Endothelial cell of umbilical vein (primary cell): ENCODE results near the gene SYNE1. TPM values are rescaled to one million over a fixed set of nuclear protein-coding genes. Genes with fewer than 3 reads are reported as not detected.

ENCODE experiments used
- BruUV-seq: library from RNA; stranded (reverse); fragments of 400-500 nt; replicated peaks from 2 replicates; lab custom pipeline; 2021; lab: Mats Ljungman, UMichigan
- CTCF ChIA-PET: fragments of 300-600, 350-600 bp; sonication (Branson Sonifier 250); formaldehyde crosslinking; loops from one replicate; lab custom pipeline; 2021; ENCODE audit warnings: antibody characterized with exemption, inconsistent platforms; lab: Charles Lee
- POLR2A ChIA-PET: fragments of 300-600, 350-600 bp; sonication (Branson Sonifier 250); formaldehyde crosslinking; loops from one replicate; lab custom pipeline; 2021; ENCODE audit warnings: antibody characterized with exemption, inconsistent platforms; lab: Charles Lee
- DNase-seq: peaks from one replicate; pipeline ENCODE4 v3.0.0-alpha.2; 2011; ENCODE audit warnings: low read depth, low spot score
- FAIRE-seq: peaks from 2 replicates; lab custom pipeline; 2011; peaks lifted over from hg19 to GRCh38; lab: Jason Lieb, UNC
- H2AFZ ChIP-seq: 2 replicates; pipeline ENCODE4 v1.6.0; 2012; ENCODE audit warnings: low read depth, low read length, control low read depth, inconsistent platforms
- H3K27ac ChIP-seq: 2 replicates; pipeline ENCODE4 v1.5.1; 2011; ENCODE audit warnings: low read depth, mild to moderate bottlenecking, control low read depth, low read length, moderate library complexity; ENCODE audit not compliant: insufficient read depth
- H3K27me3 ChIP-seq, 2 experiments: 2 replicates each; pipeline versions ENCODE4 v1.6.0 to v1.6.1; 2011; ENCODE audit warnings: low read length in 2 of 2, mixed read lengths in 1 of 2; ENCODE audit not compliant: control insufficient read depth in 2 of 2, insufficient read depth in 2 of 2
- H3K36me3 ChIP-seq, 2 experiments: 2 replicates in 1 of 2; 3 replicates in 1 of 2; pipeline ENCODE4 v1.5.1; 2011; ENCODE audit warnings: low read length in 2 of 2, mild to moderate bottlenecking in 1 of 2, moderate library complexity in 1 of 2; ENCODE audit not compliant: control insufficient read depth in 2 of 2, insufficient read depth in 2 of 2; ENCODE audit errors: extremely low read depth in 1 of 2
- H3K4me1 ChIP-seq: 3 replicates; pipeline ENCODE4 v1.5.1; 2011; ENCODE audit warnings: mild to moderate bottlenecking, low read length; ENCODE audit not compliant: control insufficient read depth, insufficient read depth; ENCODE audit errors: extremely low read depth
- H3K4me2 ChIP-seq: 2 replicates; pipeline ENCODE4 v1.6.1; 2011; ENCODE audit warnings: low read length, control low read depth, mixed read lengths; ENCODE audit not compliant: insufficient read depth
- H3K4me3 ChIP-seq, 3 experiments: fragments of 200-600 bp in 1 of 3; sonication (generic), shearing (Covaris generic) in 1 of 3; replicated peaks in 1 of 3; 2 replicates each; pipeline ENCODE4 v1.5.1; 2011 to 2016; ENCODE audit warnings: control low read depth in 3 of 3, low read length in 3 of 3, mild to moderate bottlenecking in 2 of 3, inconsistent platforms in 1 of 3, low read depth in 1 of 3, moderate library complexity in 1 of 3; ENCODE audit not compliant: insufficient read depth in 1 of 3
- H3K79me2 ChIP-seq: 2 replicates; pipeline ENCODE4 v1.6.0; 2012; ENCODE audit warnings: low read length, inconsistent platforms; ENCODE audit not compliant: control insufficient read depth, insufficient read depth
- H3K9ac ChIP-seq: replicated peaks from 2 replicates; pipeline ENCODE3; 2011; ENCODE audit warnings: low read length, control low read depth; ENCODE audit not compliant: insufficient read depth; ENCODE audit errors: extremely low read depth
- H3K9me1 ChIP-seq: replicated peaks from 3 replicates; pipeline ENCODE4 v1.6.0; 2011; ENCODE audit warnings: mild to moderate bottlenecking, low read length; ENCODE audit not compliant: control insufficient read depth, insufficient read depth; ENCODE audit errors: extremely low read depth
- H3K9me3 ChIP-seq: replicated peaks from 2 replicates; pipeline ENCODE4 v1.5.1; 2012; ENCODE audit warnings: low read length, inconsistent platforms; ENCODE audit not compliant: control insufficient read depth, insufficient read depth
- H4K20me1 ChIP-seq: replicated peaks from 2 replicates; pipeline ENCODE3; 2011; ENCODE audit warnings: mild to moderate bottlenecking, low read length; ENCODE audit not compliant: control insufficient read depth, insufficient read depth; ENCODE audit errors: extremely low read depth
- EZH2 ChIP-seq: IDR thresholded peaks from 2 replicates; pipeline ENCODE4 v1.6.1; 2012; ENCODE audit warnings: borderline replicate concordance, low read depth, mild to moderate bottlenecking, moderate library complexity, low read length, inconsistent platforms; ENCODE audit not compliant: severe bottlenecking
- FOS ChIP-seq: IDR thresholded peaks from 2 replicates; pipeline ENCODE4 v1.6.1; 2011; ENCODE audit warnings: mild to moderate bottlenecking, low read length, moderate library complexity, borderline replicate concordance; ENCODE audit not compliant: insufficient read depth
- GATA2 ChIP-seq: IDR thresholded peaks from 2 replicates; pipeline ENCODE4 v1.7.0; 2011; ENCODE audit warnings: low read depth, mild to moderate bottlenecking, moderate library complexity, mixed read lengths, low read length; ENCODE audit not compliant: insufficient read length, insufficient read depth
- JUN ChIP-seq: IDR thresholded peaks from 2 replicates; pipeline ENCODE4 v1.6.1; 2011; ENCODE audit warnings: borderline replicate concordance, low read depth; ENCODE audit not compliant: insufficient read length, insufficient read depth
- MYC ChIP-seq: IDR thresholded peaks from one replicate; pipeline ENCODE4 v1.6.1; 2011; ENCODE audit warnings: mild to moderate bottlenecking, low read depth, low read length
- POLR2A ChIP-seq: IDR thresholded peaks from 2 replicates; pipeline ENCODE4 v1.6.1; 2012; ENCODE audit warnings: low read depth, mild to moderate bottlenecking, control low read depth, low read length
- POLR2AphosphoS5 ChIP-seq: IDR thresholded peaks from 2 replicates; pipeline ENCODE4 v1.6.1; 2012; ENCODE audit warnings: low read depth, mild to moderate bottlenecking, control low read depth, low read length, moderate library complexity; ENCODE audit not compliant: insufficient read depth
- dilution Hi-C: fragments of 300-500 bp; cut with MboI; formaldehyde crosslinking; loops from one replicate; pipeline ENCODE4 v1.15.0; 2019; ENCODE audit warnings: low sequenced_read_pairs; ENCODE audit not compliant: extremely low pct_ligation_motif_present
- intact Hi-C: fragments of 100-400 bp; cut with micrococcal nuclease; formaldehyde crosslinking; loops from one replicate; pipeline ENCODE4 v1.10.0; 2022
- polyA plus RNA-seq, 4 experiments: library from polyadenylated mRNA; depleted of rRNA in 3 of 4; stranded (reverse) in 3 of 4; unstranded in 1 of 4; fragments of >200 nt; gene quantifications; 2 replicates each; pipeline versions ENCODE4 v1.2.1 to v1.2.3, GENCODE V29; 2011 to 2012; ENCODE audit warnings: missing spikeins in 1 of 4
- total RNA-seq: library from RNA; stranded (reverse); gene quantifications from 2 replicates; pipeline ENCODE4 v1.2.3, GENCODE V29; 2021
- TF ChIP-seq, protein P1 (sequence below): IDR thresholded peaks from 2 replicates; pipeline ENCODE4 v1.6.1; 2011; ENCODE audit not compliant: insufficient read depth, insufficient read length
- TF ChIP-seq, protein P2 (sequence below), 2 donors: IDR thresholded peaks; 1 replicate in 1 of 2; 2 replicates in 1 of 2; pipeline ENCODE4 v1.5.1; 2011; ENCODE audit warnings: low read length in 2 of 2, mild to moderate bottlenecking in 2 of 2, moderate library complexity in 2 of 2, control low read depth in 1 of 2, inconsistent platforms in 1 of 2, low read depth in 1 of 2; ENCODE audit not compliant: insufficient read depth in 1 of 2; ENCODE audit errors: extremely low read depth in 1 of 2

The SYNE1 gene
- total and polyA plus RNA-seq, 2 donors (not counting 3 experiments of a cell fraction or from before 2014, with no cell fraction given) = 26.5 to 52.3 TPM

GRCh38 chr6:152265651-152266050 lies 371.5 kb downstream of the SYNE1 start:
- no peak for FAIRE-seq
- BruUV-seq = no TSS peak

More at GRCh38 chr6:152265651-152266050, 371.5 kb downstream of the SYNE1 start:
- TF ChIP-seq FOS (no peak), EZH2 (no peak), POLR2A (no peak), GATA2 (no peak), POLR2AphosphoS5 (no peak), MYC (no peak), JUN (no peak)
- TF ChIP-seq, protein P1, sequence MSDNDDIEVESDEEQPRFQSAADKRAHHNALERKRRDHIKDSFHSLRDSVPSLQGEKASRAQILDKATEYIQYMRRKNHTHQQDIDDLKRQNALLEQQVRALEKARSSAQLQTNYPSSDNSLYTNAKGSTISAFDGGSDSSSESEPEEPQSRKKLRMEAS = no peak
- TF ChIP-seq, protein P2, sequence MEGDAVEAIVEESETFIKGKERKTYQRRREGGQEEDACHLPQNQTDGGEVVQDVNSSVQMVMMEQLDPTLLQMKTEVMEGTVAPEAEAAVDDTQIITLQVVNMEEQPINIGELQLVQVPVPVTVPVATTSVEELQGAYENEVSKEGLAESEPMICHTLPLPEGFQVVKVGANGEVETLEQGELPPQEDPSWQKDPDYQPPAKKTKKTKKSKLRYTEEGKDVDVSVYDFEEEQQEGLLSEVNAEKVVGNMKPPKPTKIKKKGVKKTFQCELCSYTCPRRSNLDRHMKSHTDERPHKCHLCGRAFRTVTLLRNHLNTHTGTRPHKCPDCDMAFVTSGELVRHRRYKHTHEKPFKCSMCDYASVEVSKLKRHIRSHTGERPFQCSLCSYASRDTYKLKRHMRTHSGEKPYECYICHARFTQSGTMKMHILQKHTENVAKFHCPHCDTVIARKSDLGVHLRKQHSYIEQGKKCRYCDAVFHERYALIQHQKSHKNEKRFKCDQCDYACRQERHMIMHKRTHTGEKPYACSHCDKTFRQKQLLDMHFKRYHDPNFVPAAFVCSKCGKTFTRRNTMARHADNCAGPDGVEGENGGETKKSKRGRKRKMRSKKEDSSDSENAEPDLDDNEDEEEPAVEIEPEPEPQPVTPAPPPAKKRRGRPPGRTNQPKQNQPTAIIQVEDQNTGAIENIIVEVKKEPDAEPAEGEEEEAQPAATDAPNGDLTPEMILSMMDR (IDR thresholded peaks at IDR 0.05; ENCODE audit: extremely low read depth in 1 of 2, insufficient read depth in 1 of 2, low read depth in 1 of 2, low read length in 2 of 2) = no peak
- H3K27me3 ChIP-seq = no peaks in the 10 kb centered on the region
- DNase-seq = no peak
- H3K36me3 ChIP-seq = no peaks in the 10 kb centered on the region
- no peak overlapping the region for H3K9ac ChIP-seq
- H4K20me1 ChIP-seq = no peaks in the 10 kb centered on the region
- no peak overlapping the region for H3K4me3 ChIP-seq
- H3K4me2 ChIP-seq = no peak overlapping the region
- H3K4me1 ChIP-seq = no peaks in the 10 kb centered on the region
- no peaks in the 10 kb centered on the region for H3K79me2 ChIP-seq
- H2AFZ ChIP-seq = no peak overlapping the region
- H3K9me3 ChIP-seq = no peaks in the 10 kb centered on the region
- ChIA-PET POLR2A (no interaction called here), CTCF (interaction anchor here (1.0 kb wide), 1 partner anchor 617 kb away, joined by 3 read pairs; no protein-coding TSS in a partner anchor)
- no peaks in the 10 kb centered on the region for H3K9me1 ChIP-seq
- H3K27ac ChIP-seq = no peak overlapping the region
- dilution Hi-C loops (no loop called here), intact Hi-C loops (loop anchor here (5.0 kb wide), 2 partner anchors 603 to 773 kb away; partner anchors contain the start of gene CCDC170)
